ENCODE data around the gene FAM219A. TPM values are rescaled to one million over a fixed set of nuclear protein-coding genes. Genes with fewer than 3 reads are reported as not detected.

Gene FAM219A
- total and polyA plus RNA-seq, 8 donors, result 4.5 to 9.8 (median 8.2) TPM

DNA sequence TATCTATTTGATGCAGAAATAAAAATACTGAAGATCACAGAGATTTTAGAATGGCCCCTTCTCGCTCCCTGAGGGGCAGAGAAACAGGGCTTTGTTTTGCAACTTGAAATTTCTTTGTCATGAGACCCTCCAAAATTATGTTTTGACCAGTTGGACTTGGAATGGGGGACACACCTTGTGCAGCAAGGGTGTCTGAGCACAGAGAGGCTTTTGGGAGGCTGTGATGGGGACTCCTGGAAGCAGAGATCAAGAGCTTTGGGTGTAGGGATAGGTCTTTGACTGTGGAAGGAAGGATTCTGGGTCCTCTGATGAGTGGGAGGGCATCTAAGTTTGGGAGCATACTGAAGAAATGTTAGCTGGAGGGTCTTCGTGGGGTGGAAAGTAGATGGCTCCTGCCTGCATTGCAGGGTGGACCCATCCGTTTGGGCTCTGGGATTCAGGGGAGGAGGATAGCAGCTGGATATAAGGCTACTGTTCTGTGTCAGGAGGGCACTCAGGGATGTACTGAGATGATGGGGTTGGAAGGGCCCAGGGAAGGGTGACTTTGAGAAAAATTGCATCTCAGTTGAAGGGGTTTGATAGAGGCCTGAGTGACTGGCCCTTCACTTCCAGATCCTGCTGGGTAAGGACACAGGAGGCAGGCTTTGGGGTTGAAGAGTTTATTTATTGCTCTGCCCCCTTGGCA, 79.9 kb downstream of the FAM219A start:
- intact Hi-C loops (cut with DNase I), result loop anchor here in 1 of 3 donors (5.0 kb wide), 1 partner anchor 46 kb away; no protein-coding TSS in a partner anchor
- TF ChIP-seq, protein P1, sequence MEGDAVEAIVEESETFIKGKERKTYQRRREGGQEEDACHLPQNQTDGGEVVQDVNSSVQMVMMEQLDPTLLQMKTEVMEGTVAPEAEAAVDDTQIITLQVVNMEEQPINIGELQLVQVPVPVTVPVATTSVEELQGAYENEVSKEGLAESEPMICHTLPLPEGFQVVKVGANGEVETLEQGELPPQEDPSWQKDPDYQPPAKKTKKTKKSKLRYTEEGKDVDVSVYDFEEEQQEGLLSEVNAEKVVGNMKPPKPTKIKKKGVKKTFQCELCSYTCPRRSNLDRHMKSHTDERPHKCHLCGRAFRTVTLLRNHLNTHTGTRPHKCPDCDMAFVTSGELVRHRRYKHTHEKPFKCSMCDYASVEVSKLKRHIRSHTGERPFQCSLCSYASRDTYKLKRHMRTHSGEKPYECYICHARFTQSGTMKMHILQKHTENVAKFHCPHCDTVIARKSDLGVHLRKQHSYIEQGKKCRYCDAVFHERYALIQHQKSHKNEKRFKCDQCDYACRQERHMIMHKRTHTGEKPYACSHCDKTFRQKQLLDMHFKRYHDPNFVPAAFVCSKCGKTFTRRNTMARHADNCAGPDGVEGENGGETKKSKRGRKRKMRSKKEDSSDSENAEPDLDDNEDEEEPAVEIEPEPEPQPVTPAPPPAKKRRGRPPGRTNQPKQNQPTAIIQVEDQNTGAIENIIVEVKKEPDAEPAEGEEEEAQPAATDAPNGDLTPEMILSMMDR (IDR thresholded peaks at IDR 0.05), result no peak
- WGBS, 2 donors, result 94% methylated on average over 3 of the region's 3 CpGs
- DNase-seq (peak in 1 of 6 donors; percentile 13), ATAC-seq (no peak), FAIRE-seq (no peak)
- no peaks in the 10 kb centered on the region for H3K36me3 ChIP-seq
- no peaks in the 10 kb centered on the region for H3K27me3 ChIP-seq
- no peak overlapping the region for H3K4me3 ChIP-seq
- H3K27ac ChIP-seq, result no peak overlapping the region
- peaks cover 11 to 23% (median 16%) of the 10 kb centered on the region in 3 donors for H3K4me1 ChIP-seq
- H3K9me3 ChIP-seq, result no peaks in the 10 kb centered on the region

DNA sequence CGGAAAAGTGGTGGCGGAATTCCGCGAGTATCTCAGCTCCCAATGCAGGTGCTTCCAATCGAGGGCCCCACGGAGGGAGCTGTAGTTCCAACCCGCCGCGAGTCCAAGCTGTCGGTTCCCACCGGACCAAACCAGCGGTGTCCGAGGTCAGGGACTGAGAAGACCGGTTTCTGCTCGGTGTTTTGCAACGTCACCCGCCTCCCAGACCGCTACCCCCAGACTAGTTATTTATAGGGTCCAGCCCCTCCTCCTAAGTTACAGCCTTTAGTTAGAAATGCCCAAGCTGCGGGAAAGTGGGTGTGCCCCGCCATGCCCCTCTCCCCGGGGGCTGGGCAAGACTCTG, 81.0 kb downstream of the FAM219A start:
- TF ChIP-seq, protein P1 (IDR thresholded peaks at IDR 0.05), result no peak
- Histone ChIP-seq H3K27me3 (no peaks in the 10 kb centered on the region), H3K4me1 (peaks cover 11 to 23% (median 16%) of the 10 kb centered on the region in 3 donors), H3K9me3 (no peaks in the 10 kb centered on the region), H3K27ac (peak overlapping the region; percentile 60 to 91 (median 76)), H3K4me3 (peak overlapping the region; percentile 6 to 73 (median 53)), H3K36me3 (peaks cover 0 to 1% (median 0%) of the 10 kb centered on the region in 3 donors)
- WGBS, 2 donors, result 1 to 2% methylated on average over 21 of the region's 21 CpGs
- ATAC-seq (peak in 2 of 4 donors; percentile 1), FAIRE-seq (no peak), DNase-seq (peak in 5 of 6 donors; percentile 63 to 84 (median 72))
- intact Hi-C loops (cut with DNase I), result loop anchor here in 2 of 3 donors (2.0 to 5.0 kb wide), 2 partner anchors 43 to 45 kb away; no protein-coding TSS in a partner anchor

DNA sequence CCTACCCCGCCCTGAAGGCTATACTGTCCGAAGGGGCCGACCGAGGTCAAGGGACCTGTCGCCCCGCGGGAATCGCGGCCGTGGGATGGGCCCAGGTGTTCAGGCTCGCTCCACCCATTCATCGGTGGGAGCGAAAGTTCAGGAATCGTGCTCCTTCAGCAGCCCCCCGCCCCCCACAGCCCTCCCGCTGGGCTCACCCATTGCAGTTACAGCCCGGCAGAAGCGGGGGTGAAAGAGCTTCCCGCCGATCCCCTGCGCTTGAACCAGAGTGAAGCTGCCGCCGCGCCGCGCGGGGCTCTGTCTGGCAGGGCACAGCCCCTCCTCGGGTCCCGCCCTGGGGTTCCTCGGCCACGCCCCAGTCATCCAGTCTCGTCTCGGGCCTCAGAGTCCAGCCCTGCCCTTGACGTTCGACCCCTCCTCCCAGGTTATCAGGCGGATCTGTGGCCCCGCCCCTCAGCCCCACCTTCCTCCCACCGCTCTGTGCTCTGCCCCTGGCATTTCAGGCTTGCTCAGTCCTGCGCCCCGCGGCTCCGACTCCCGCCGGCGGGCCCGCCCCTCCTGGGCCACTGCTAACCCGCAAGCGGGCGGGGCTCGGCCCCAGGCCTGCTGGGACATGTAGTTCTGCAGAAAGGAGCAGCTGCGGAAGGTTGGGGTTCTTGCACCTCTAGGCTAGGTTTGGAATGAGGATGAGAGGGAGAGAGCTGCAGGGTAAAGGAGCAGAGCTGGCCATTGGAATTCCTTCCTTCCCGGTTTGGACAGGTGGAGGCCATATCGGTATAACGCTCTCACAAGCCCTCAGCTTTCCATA, 81.6 kb downstream of the FAM219A start, which contains the start of gene MYORG:
Gene MYORG, minus strand, starts transcription at position 303 of the 808 bp plus-strand sequence. CDS start 3,955 bp downstream, outside the sequence.
- peak; percentile 84 for FAIRE-seq
- H3K27me3 ChIP-seq, result no peaks in the 10 kb centered on the region
- H3K27ac ChIP-seq, result peak within 1 kb of the TSS; percentile 60 to 91 (median 76)
- H3K4me1 ChIP-seq, result peaks cover 11 to 23% (median 16%) of the 10 kb centered on the region in 3 donors
- TF ChIP-seq, protein P1 (IDR thresholded peaks at IDR 0.05), result no peak
- WGBS, 2 donors, result 0% methylated on average over 53 to 54 of the region's 54 CpGs
- peaks cover 0 to 5% (median 5%) of the 10 kb centered on the region in 3 donors for H3K36me3 ChIP-seq
- peak within 1 kb of the TSS; percentile 47 to 73 (median 54) for H3K4me3 ChIP-seq
- peak; percentile 77 to 83 (median 80) for ATAC-seq
- peak; percentile 96 to 99 (median 98) for DNase-seq
- H3K9me3 ChIP-seq, result no peaks in the 10 kb centered on the region
- intact Hi-C loops (cut with DNase I), result loop anchor here in 2 of 3 donors (2.0 to 5.0 kb wide), 2 partner anchors 42 to 44 kb away; no protein-coding TSS in a partner anchor

DNA sequence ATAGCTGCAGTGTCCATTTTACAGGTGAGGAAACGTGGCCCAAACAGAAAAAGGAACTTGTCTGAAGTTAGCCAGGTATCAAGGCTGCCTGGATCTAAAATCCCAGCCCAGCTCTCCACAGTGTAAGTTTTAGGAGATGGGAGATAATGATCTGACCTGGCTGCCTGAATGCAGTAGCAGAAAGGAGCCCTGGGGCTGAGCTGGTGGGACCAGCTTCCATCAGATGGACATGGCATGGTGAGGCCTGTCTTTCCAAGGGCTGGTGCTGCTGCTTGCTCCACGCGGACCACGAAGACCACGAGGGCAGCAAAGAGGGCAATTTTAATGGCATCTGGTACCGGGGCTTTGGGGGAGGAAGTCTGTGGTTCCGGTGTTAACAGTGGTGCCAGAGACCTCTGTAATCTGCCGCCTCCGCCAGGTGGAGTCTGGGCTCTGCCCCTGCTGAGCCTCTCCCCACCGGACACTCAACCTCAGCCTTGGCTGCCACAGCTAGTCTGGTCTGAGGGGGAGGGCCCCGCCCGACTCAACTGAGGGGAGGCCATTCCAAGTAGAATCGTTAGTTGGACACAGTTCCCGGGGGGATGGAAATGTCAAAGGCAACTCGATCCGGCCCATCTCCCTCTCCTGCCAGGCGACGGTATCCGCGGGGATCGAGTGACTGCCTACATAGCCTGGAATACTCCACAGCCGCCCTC, 82.3 kb downstream of the FAM219A start:
- H3K36me3 ChIP-seq, result peaks cover 0 to 13% (median 5%) of the 10 kb centered on the region in 3 donors
- FAIRE-seq (no peak), DNase-seq (peak; percentile 64 to 84 (median 76)), ATAC-seq (peak; percentile 33 to 56 (median 44))
- WGBS, 2 donors, result 5% methylated on average over 22 of the region's 22 CpGs
- TF ChIP-seq, protein P1 (IDR thresholded peaks at IDR 0.05), result no peak
- intact Hi-C loops (cut with DNase I), result loop anchor here in 2 of 3 donors (2.0 to 5.0 kb wide), 2 partner anchors 41 to 44 kb away; no protein-coding TSS in a partner anchor
- H3K4me1 ChIP-seq, result peaks cover 11 to 23% (median 16%) of the 10 kb centered on the region in 3 donors
- H3K9me3 ChIP-seq, result no peaks in the 10 kb centered on the region
- peak overlapping the region; percentile 54 to 91 (median 76) for H3K27ac ChIP-seq
- peak overlapping the region; percentile 47 to 73 (median 54) for H3K4me3 ChIP-seq
- H3K27me3 ChIP-seq, result no peaks in the 10 kb centered on the region

Data from pancreas (tissue), 10 donors.